ENCODE results near the gene FAU.

The FAU gene

DNA sequence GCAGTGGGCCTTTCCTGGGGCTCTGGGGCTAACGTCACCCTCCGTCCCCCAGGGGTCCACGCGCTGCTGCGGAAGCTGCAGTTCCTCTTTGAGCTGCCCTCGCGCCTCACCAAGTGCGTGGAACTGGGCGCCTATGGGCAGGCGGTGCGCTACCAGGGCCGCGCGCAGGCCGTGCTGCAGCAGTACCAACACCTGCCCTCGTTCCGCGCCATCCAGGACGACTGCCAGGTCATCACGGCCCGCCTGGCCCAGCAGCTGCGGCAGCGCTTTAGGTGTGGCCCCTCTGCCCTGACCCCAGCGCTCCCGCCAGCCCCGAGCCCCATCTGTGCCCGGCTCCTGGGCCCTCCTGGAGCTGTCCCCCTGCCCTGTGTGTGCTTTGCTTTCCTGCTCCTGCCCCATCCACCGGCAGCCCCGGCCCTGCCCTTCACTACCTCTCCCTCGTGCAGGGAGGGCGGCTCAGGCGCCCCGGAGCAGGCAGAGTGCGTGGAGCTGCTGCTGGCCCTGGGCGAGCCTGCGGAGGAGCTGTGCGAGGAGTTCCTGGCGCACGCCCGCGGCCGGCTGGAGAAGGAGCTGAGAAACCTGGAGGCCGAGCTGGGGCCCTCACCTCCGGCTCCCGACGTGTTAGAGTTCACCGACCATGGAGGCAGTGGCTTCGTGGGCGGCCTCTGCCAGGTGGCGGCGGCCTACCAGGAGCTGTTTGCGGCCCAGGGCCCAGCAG is 14.0 kb downstream of the FAU start:
- DNase-seq (ENCODE audit: low spot score), result no peak
- in situ Hi-C loops (cut with MboI; ENCODE audit: low pct_unique_long_range_greater_than_20kb, low sequenced_read_pairs, unreplicated experiment), result no loop called here
- TF ChIP-seq, protein P1, sequence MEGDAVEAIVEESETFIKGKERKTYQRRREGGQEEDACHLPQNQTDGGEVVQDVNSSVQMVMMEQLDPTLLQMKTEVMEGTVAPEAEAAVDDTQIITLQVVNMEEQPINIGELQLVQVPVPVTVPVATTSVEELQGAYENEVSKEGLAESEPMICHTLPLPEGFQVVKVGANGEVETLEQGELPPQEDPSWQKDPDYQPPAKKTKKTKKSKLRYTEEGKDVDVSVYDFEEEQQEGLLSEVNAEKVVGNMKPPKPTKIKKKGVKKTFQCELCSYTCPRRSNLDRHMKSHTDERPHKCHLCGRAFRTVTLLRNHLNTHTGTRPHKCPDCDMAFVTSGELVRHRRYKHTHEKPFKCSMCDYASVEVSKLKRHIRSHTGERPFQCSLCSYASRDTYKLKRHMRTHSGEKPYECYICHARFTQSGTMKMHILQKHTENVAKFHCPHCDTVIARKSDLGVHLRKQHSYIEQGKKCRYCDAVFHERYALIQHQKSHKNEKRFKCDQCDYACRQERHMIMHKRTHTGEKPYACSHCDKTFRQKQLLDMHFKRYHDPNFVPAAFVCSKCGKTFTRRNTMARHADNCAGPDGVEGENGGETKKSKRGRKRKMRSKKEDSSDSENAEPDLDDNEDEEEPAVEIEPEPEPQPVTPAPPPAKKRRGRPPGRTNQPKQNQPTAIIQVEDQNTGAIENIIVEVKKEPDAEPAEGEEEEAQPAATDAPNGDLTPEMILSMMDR (IDR thresholded peaks at IDR 0.05; ENCODE audit: extremely low read depth, insufficient read depth, missing control alignments), result no peak

DNA sequence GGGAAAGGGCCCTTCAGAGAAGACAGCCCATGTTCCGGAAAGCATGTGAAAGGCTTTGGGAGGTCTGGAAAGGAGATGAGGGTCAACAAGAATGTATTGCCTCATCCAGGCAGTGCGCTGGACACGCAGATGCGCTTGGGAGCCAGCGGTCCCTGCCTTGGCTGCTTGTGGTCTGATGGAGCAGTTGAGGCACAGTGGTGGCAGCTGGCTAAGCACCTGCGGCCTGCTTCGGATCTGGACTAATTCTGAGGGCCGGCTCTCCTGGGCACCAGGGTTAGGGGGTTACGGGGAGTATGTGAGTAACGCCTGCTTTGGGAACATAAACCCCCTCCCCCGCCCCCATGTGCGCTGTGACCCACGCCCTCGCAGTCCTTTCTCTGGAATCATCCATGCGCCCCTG is 14.9 kb downstream of the FAU start:
- TF ChIP-seq, protein P1 (IDR thresholded peaks at IDR 0.05; ENCODE audit: extremely low read depth, insufficient read depth, missing control alignments), result no peak
- no peak for DNase-seq (ENCODE audit: low spot score)
- in situ Hi-C loops (cut with MboI; ENCODE audit: low pct_unique_long_range_greater_than_20kb, low sequenced_read_pairs, unreplicated experiment), result no loop called here

DNA sequence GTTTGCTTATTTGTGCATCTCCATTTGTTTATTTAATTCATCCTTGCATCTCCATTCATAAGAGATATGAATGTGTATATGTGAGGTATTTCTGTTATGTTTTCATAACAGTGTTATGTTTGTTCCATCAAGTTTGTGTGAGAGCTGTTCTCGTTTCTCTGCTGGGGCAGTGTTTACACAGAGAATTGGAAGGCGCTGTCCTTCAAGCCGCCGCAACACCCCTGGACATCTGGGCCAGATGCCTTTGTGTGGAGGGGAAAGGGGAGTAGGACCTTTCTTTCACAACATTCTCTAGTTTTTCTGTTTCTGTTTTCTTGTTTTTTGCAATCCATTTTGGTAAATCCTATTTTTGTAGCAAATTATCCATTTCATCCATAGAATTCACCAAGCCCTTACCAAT is 17.3 kb downstream of the FAU start:
- in situ Hi-C loops (cut with MboI; ENCODE audit: low pct_unique_long_range_greater_than_20kb, low sequenced_read_pairs, unreplicated experiment), result no loop called here
- TF ChIP-seq, protein P1 (IDR thresholded peaks at IDR 0.05; ENCODE audit: extremely low read depth, insufficient read depth, missing control alignments), result no peak

DNA sequence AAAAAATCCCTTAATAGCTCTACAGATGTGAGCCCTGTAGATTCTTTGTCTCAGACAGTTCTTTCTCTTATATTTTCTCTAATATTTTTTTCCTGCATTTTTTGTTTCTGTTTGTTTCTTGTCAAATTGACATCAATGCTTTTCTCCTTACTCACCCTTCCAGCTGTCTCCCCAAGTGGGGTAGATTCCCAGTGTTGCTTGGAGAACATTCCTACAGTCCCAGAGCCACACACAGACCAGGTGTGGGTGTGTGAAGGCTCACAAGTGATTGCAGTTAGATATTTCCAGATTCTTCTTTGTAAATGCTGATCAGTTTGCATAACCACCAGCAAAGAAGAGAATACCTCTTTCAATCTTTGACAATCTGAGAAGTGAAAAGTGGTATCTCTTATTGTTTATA is 18.5 kb downstream of the FAU start:
- TF ChIP-seq, protein P1 (IDR thresholded peaks at IDR 0.05; ENCODE audit: extremely low read depth, insufficient read depth, missing control alignments), result no peak
- in situ Hi-C loops (cut with MboI; ENCODE audit: low pct_unique_long_range_greater_than_20kb, low sequenced_read_pairs, unreplicated experiment), result no loop called here
- no peak for DNase-seq (ENCODE audit: low spot score)

More for the DNA sequence above, 17.3 kb downstream of the FAU start:
- no peak for DNase-seq (ENCODE audit: low spot score)

DNA sequence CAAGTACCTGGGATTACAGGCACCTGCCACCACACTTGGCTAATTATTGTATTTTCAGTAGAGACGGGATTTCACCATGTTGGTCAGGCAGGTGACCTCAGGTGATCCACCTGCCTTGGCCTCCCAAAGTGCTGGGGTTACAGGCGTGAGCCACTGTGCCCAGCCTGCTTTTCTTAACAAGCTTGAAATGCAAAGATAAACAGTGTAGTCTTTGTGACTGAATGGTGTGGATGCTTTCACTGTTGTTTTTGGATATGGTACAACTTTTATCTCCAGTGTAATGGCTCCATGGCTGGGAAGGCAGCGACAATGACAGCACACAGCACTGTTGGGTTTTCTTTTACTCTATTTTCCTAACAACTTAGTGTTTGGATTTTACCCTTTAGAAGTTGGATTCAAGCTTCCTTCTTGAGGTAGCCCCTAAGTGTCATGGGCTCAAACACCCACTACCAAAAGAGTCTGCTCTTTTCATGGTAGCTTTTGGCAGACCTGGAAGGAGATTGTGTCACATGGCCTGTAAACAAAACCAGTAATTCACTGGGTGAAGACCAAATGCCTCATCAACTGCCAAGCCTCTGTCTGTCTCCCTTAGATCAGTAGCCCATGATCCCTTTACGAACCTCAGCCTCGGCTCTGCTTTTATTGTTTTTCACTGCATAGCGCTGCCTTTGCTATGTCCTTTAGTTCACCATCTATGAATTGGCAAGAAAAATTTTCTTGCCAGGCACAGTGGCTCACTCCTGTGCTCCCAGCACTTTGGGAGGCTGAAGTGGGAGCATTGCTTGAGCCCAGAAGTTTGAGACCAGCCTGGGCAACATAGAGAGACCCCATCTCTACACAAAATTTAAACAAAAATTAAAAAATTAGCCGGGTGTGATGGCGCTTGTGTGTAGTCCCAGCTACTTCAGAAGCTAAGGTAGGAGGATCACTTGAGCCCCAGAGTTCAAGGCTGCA is 19.5 kb downstream of the FAU start:
- in situ Hi-C loops (cut with MboI; ENCODE audit: low pct_unique_long_range_greater_than_20kb, low sequenced_read_pairs, unreplicated experiment), result no loop called here
- TF ChIP-seq, protein P1 (IDR thresholded peaks at IDR 0.05; ENCODE audit: extremely low read depth, insufficient read depth, missing control alignments), result no peak
- DNase-seq (ENCODE audit: low spot score), result no peak

DNA sequence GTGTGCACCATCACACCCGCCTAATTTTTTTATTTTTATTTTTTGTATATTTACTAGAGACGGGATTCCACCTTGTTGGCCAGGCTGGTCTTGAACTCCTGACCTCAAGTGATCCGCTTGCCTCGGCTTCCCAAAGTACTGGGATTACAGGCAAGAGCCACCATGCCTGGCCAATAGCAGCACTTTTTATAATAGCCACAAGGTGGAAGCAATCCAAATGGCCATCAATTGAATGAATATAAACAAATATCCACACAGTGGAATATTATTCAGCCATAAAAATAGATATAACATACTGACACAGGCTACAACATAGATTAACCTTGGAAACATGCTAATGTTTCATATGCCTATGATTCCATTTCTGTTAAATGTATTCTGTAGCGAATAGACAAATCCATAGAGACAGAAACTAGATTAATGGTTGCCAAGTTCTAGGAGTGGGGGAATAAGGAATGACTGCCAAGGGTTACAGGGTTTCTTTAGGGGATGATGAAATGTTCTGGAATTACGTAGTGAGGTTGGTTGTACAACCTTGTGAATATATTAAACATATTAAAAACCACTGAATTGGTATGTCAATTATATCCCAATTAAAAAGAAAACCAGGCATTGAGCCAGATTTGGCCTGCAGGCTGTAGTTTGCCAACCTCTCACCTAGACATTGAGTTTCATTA is 21.1 kb downstream of the FAU start:
- in situ Hi-C loops (cut with MboI; ENCODE audit: low pct_unique_long_range_greater_than_20kb, low sequenced_read_pairs, unreplicated experiment), result no loop called here
- TF ChIP-seq, protein P1 (IDR thresholded peaks at IDR 0.05; ENCODE audit: extremely low read depth, insufficient read depth, missing control alignments), result no peak
- DNase-seq (ENCODE audit: low spot score), result no peak
